Hepatocyte (in vitro differentiated cells): Measurements from ENCODE around the gene NHSL2. TPM values are rescaled to one million over a fixed set of nuclear protein-coding genes. Genes with fewer than 3 reads are reported as not detected.

Experiments
- DNase-seq: peaks from one replicate; pipeline ENCODE4 v3.0.0-alpha.2; 2016; ENCODE audit warnings: low spot score
- H2AFZ ChIP-seq: fragments of 200-600 bp; sonication (generic); 2 replicates; pipeline ENCODE4 v1.6.0; 2016; ENCODE audit warnings: antibody characterized with exemption, mild to moderate bottlenecking
- H3K27ac ChIP-seq: fragments of 200-600 bp; sonication (generic); 2 replicates; pipeline ENCODE4 v1.5.1; 2016; ENCODE audit warnings: mild to moderate bottlenecking
- H3K27me3 ChIP-seq: fragments of 200-600 bp; sonication (generic); 2 replicates; pipeline ENCODE4 v1.6.1; 2016
- H3K36me3 ChIP-seq: fragments of 200-600 bp; sonication (generic); replicated peaks from 2 replicates; pipeline ENCODE4 v1.5.1; 2016; ENCODE audit warnings: low read depth; ENCODE audit not compliant: insufficient read depth
- H3K4me1 ChIP-seq: fragments of 200-600 bp; sonication (generic); 2 replicates; pipeline ENCODE4 v1.5.1; 2016; ENCODE audit warnings: mild to moderate bottlenecking, moderate library complexity; ENCODE audit not compliant: insufficient read depth
- H3K4me2 ChIP-seq: fragments of 200-600 bp; sonication (generic); 2 replicates; pipeline ENCODE4 v1.6.0; 2016
- H3K4me3 ChIP-seq: fragments of 200-600 bp; sonication (generic); 2 replicates; pipeline ENCODE4 v1.5.1; 2016; ENCODE audit warnings: mild to moderate bottlenecking
- H3K79me2 ChIP-seq: fragments of 200-600 bp; sonication (generic); 2 replicates; pipeline ENCODE4 v1.6.0; 2017; ENCODE audit warnings: mild to moderate bottlenecking
- H3K9me2 ChIP-seq: fragments of 200-600 bp; sonication (generic); replicated peaks from 2 replicates; pipeline ENCODE4 v1.6.0; 2017; ENCODE audit warnings: mild to moderate bottlenecking; ENCODE audit not compliant: insufficient read depth
- H3K9me3 ChIP-seq: fragments of 200-600 bp; sonication (generic); 2 replicates; pipeline ENCODE4 v1.5.1; 2016; ENCODE audit warnings: low read depth, mild to moderate bottlenecking
- H4K20me1 ChIP-seq: fragments of 200-600 bp; sonication (generic); 2 replicates; pipeline ENCODE4 v1.6.0; 2016; ENCODE audit warnings: mild to moderate bottlenecking; ENCODE audit not compliant: insufficient read depth, poor library complexity, severe bottlenecking
- CTCF ChIP-seq: fragments of 200-600 bp; sonication (generic); IDR thresholded peaks from 2 replicates; pipeline ENCODE4 v1.5.1; 2016; ENCODE audit warnings: antibody characterized with exemption, mild to moderate bottlenecking; ENCODE audit not compliant: poor library complexity
- EZH2 ChIP-seq: fragments of 200-600 bp; sonication (generic); IDR thresholded peaks from 2 replicates; pipeline ENCODE4 v1.6.1; 2016; ENCODE audit warnings: antibody characterized with exemption, mild to moderate bottlenecking, borderline replicate concordance
- EZH2phosphoT487 ChIP-seq: fragments of 200-600 bp; sonication (generic); IDR thresholded peaks from one replicate; pipeline ENCODE4 v1.6.1; 2018; ENCODE audit warnings: antibody characterized with exemption, mild to moderate bottlenecking, low read depth, moderate library complexity; ENCODE audit not compliant: unreplicated experiment, severe bottlenecking
- WGBS: methylation state at CpG from one replicate; pipeline ENCODE4 v1.1.6; 2016; ENCODE audit warnings: low lambda C conversion rate; ENCODE audit errors: missing lambda C conversion rate; 5-methylcytosine and 5-hydroxymethylcytosine counted together
- polyA plus RNA-seq: library from polyadenylated mRNA; unstranded; fragments of >200 nt; fragmentation: Nextera tagmentation; extraction: Ambion mirVana; gene quantifications from 2 replicates; pipeline ENCODE4 v1.2.1, GENCODE V29; 2016
- total RNA-seq: library from RNA; depleted of rRNA; stranded (reverse); fragments of >200 nt; gene quantifications from 2 replicates; pipeline ENCODE4 v1.2.3, GENCODE V29; 2014

NHSL2 gene
- total and polyA plus RNA-seq, 2 experiments from 2014 or later = 2.3 to 3.2 TPM

- H3K27ac ChIP-seq = no peak overlapping the region
- WGBS = 54% methylated on average over 2 of the region's 2 CpGs
- H3K27me3 ChIP-seq = no peaks in the 10 kb centered on the region
- no peaks in the 10 kb centered on the region for H3K4me1 ChIP-seq
- H3K36me3 ChIP-seq = no peaks in the 10 kb centered on the region
- TF ChIP-seq CTCF = no peak
- no peak for TF ChIP-seq EZH2phosphoT487
- no peak for TF ChIP-seq EZH2
- no peaks in the 10 kb centered on the region for H3K9me2 ChIP-seq
- no peak overlapping the region for H2AFZ ChIP-seq
- H3K79me2 ChIP-seq = no peaks in the 10 kb centered on the region
- no peak for DNase-seq
- no peak overlapping the region for H3K4me3 ChIP-seq
- no peaks in the 10 kb centered on the region for H3K9me3 ChIP-seq
- no peak overlapping the region for H3K4me2 ChIP-seq
- no peaks in the 10 kb centered on the region for H4K20me1 ChIP-seq
Observed at GRCh38 chrX:71994601-71995000, 84.0 kb downstream of the NHSL2 start.

GRCh38 chrX:71995122-71995521 lies 84.5 kb downstream of the NHSL2 start:
- Histone ChIP-seq H3K4me1 (no peaks in the 10 kb centered on the region), H3K9me3 (no peaks in the 10 kb centered on the region), H4K20me1 (no peaks in the 10 kb centered on the region), H3K36me3 (no peaks in the 10 kb centered on the region), H2AFZ (no peak overlapping the region), H3K4me2 (no peak overlapping the region), H3K9me2 (no peaks in the 10 kb centered on the region), H3K27ac (no peak overlapping the region), H3K4me3 (no peak overlapping the region), H3K79me2 (no peaks in the 10 kb centered on the region), H3K27me3 (no peaks in the 10 kb centered on the region)
- 73% methylated on average over 2 of the region's 2 CpGs for WGBS
- DNase-seq = no peak
- no peak for TF ChIP-seq CTCF
- no peak for TF ChIP-seq EZH2phosphoT487
- TF ChIP-seq EZH2 = no peak

- Histone ChIP-seq H3K79me2 (no peaks in the 10 kb centered on the region), H3K4me3 (no peak overlapping the region), H3K9me3 (no peaks in the 10 kb centered on the region), H3K27me3 (no peaks in the 10 kb centered on the region), H3K27ac (no peak overlapping the region), H3K9me2 (no peaks in the 10 kb centered on the region), H3K36me3 (no peaks in the 10 kb centered on the region), H2AFZ (no peak overlapping the region), H3K4me2 (no peak overlapping the region), H4K20me1 (no peaks in the 10 kb centered on the region), H3K4me1 (no peaks in the 10 kb centered on the region)
- TF ChIP-seq EZH2phosphoT487 (no peak), EZH2 (no peak), CTCF (no peak)
- DNase-seq = no peak
- WGBS = 56% methylated on average over 3 of the region's 3 CpGs
Observed at GRCh38 chrX:71996136-71996535, 85.5 kb downstream of the NHSL2 start.

GRCh38 chrX:71996826-71997225 lies 86.2 kb downstream of the NHSL2 start:
- Histone ChIP-seq H3K4me2 (no peak overlapping the region), H2AFZ (no peak overlapping the region)
- 67% methylated on average over 6 of the region's 6 CpGs for WGBS

More at GRCh38 chrX:71996826-71997225, 86.2 kb downstream of the NHSL2 start:
- H3K36me3 ChIP-seq = no peaks in the 10 kb centered on the region
- H3K4me3 ChIP-seq = no peak overlapping the region
- no peaks in the 10 kb centered on the region for H3K9me3 ChIP-seq
- no peaks in the 10 kb centered on the region for H3K4me1 ChIP-seq
- no peaks in the 10 kb centered on the region for H4K20me1 ChIP-seq
- no peaks in the 10 kb centered on the region for H3K27me3 ChIP-seq
- H3K27ac ChIP-seq = no peak overlapping the region
- H3K79me2 ChIP-seq = no peaks in the 10 kb centered on the region
- no peak for DNase-seq
- H3K9me2 ChIP-seq = no peaks in the 10 kb centered on the region
- no peak for TF ChIP-seq CTCF
- no peak for TF ChIP-seq EZH2
- TF ChIP-seq EZH2phosphoT487 = no peak
